K562 (cell line): ENCODE results near the gene MAP3K2. TPM values are rescaled to one million over a fixed set of nuclear protein-coding genes. Genes with fewer than 3 reads are reported as not detected.
A peak's percentile ranks its signal among the peaks of the same experiment; 100 is the strongest.

Experiments used
- CAMTA2 ChIP-seq: fragments of 250-450 bp; sonication (Bioruptor Pico); conservative IDR thresholded peaks from 2 replicates; pipeline ENCODE4 v1.5.1; 2022
- FOXJ3 ChIP-seq: sonication (generic); formaldehyde crosslinking; IDR thresholded peaks from 2 replicates; pipeline ENCODE4 v1.4.0; 2020; ENCODE audit warnings: mild to moderate bottlenecking, missing genetic modification reagents
- GTF2E2 ChIP-seq: fragments of 200-800 bp; sonication (Bioruptor generic); IDR thresholded peaks from 2 replicates; pipeline ENCODE4 v1.6.1; 2016; ENCODE audit warnings: missing genetic modification characterization, missing compliant biosample characterization
- ILK ChIP-seq: fragments of 450-650 bp; IDR thresholded peaks from 2 replicates; pipeline ENCODE4 v1.6.1; 2016; ENCODE audit warnings: missing genetic modification characterization, low read depth, mild to moderate bottlenecking, missing compliant biosample characterization, moderate library complexity, borderline replicate concordance
- KDM4B ChIP-seq, 2 experiments: fragments of 450-650 bp in 1 of 2; sonication (generic) in 1 of 2; IDR thresholded peaks; 2 replicates each; pipeline ENCODE4 v1.6.1; 2016 to 2017; ENCODE audit warnings: borderline replicate concordance in 2 of 2, antibody characterized with exemption in 1 of 2, low read depth in 1 of 2, mild to moderate bottlenecking in 1 of 2
- MYC ChIP-seq, 2 experiments: fragments of 250-450 bp in 1 of 2; sonication (Bioruptor Pico) in 1 of 2; IDR thresholded peaks; 2 replicates each; pipeline versions ENCODE4 v1.5.1 to v1.6.1; 2012 to 2021; ENCODE audit warnings: low read depth in 2 of 2, borderline replicate concordance in 1 of 2, improper control_type of control experiment in 1 of 2, low read length in 1 of 2, mild to moderate bottlenecking in 1 of 2, moderate library complexity in 1 of 2
- MYNN ChIP-seq, 2 experiments: sonication (generic); formaldehyde crosslinking in 1 of 2; IDR thresholded peaks; 2 replicates each; pipeline versions ENCODE4 v1.5.0 to v1.6.1; 2016 to 2020; ENCODE audit warnings: antibody characterized with exemption in 1 of 2, missing genetic modification reagents in 1 of 2
- RNF2 ChIP-seq: sonication (generic); IDR thresholded peaks from 2 replicates; pipeline ENCODE4 v1.6.1; 2016
- SIN3A ChIP-seq, 2 experiments: fragments of 150-350 bp in 1 of 2; IDR thresholded peaks; 2 replicates each; pipeline ENCODE4 v1.6.1; 2011 to 2016; ENCODE audit warnings: borderline replicate concordance in 2 of 2, low read depth in 2 of 2, low read length in 2 of 2, mild to moderate bottlenecking in 2 of 2, moderate library complexity in 2 of 2; ENCODE audit not compliant: control insufficient read depth in 1 of 2
- SIN3B ChIP-seq: fragments of 450-650 bp; IDR thresholded peaks from 2 replicates; pipeline ENCODE4 v1.6.1; 2017; ENCODE audit warnings: low read depth, mild to moderate bottlenecking, moderate library complexity
- TCF3 ChIP-seq: sonication (generic); formaldehyde crosslinking; IDR thresholded peaks from 2 replicates; pipeline ENCODE4 v1.4.0; 2020; ENCODE audit warnings: mild to moderate bottlenecking, missing genetic modification reagents
- TRIM24 ChIP-seq, 2 experiments: fragments of 450-650 bp; IDR thresholded peaks; 2 replicates each; pipeline ENCODE4 v1.6.1; 2016
- ZNF224 ChIP-seq: sonication (generic); formaldehyde crosslinking; IDR thresholded peaks from 2 replicates; pipeline ENCODE4 v1.8.0; 2022; ENCODE audit warnings: mild to moderate bottlenecking, missing genetic modification reagents
- polyA plus RNA-seq, 8 experiments: library from polyadenylated mRNA; depleted of rRNA in 4 of 8; stranded (reverse) in 5 of 8; unstranded in 3 of 8; fragments of >200 nt; fragmentation: Nextera tagmentation in 2 of 8; fragmentation: Illumina TruSeq in 1 of 8; extraction: Ambion mirVana in 2 of 8; extraction: Trizol in 1 of 8; gene quantifications; 2 replicates each; pipeline versions ENCODE4 v1.2.1 to v1.2.3, GENCODE V29; 2011 to 2014; ENCODE audit warnings: inconsistent platforms in 1 of 8, missing spikeins in 1 of 8
- total RNA-seq, 7 experiments: library from RNA; depleted of rRNA in 6 of 7; stranded (reverse); fragments of >200 nt in 6 of 7; fragmentation: Illumina TruSeq in 2 of 7; extraction: Trizol in 2 of 7; gene quantifications; 2 replicates each; pipeline versions ENCODE4 v1.2.1 to v1.2.3, GENCODE V29; 2011 to 2021; ENCODE audit warnings: low replicate concordance in 1 of 7
- TF ChIP-seq, protein P1 (sequence below), 2 experiments: fragments of 450-650 bp; IDR thresholded peaks; 2 replicates each; pipeline ENCODE4 v1.6.1; 2016; ENCODE audit warnings: mild to moderate bottlenecking in 2 of 2, borderline replicate concordance in 1 of 2, low read depth in 1 of 2, moderate library complexity in 1 of 2
- TF ChIP-seq, protein P2 (sequence below), 2 experiments: IDR thresholded peaks in 1 of 2; conservative IDR thresholded peaks in 1 of 2; 2 replicates each; pipeline ENCODE4 v1.6.1; 2016; ENCODE audit warnings: low read depth in 2 of 2, mild to moderate bottlenecking in 1 of 2, missing compliant biosample characterization in 1 of 2, missing genetic modification characterization in 1 of 2, moderate library complexity in 1 of 2

MAP3K2 gene
- total and polyA plus RNA-seq, 9 of the 15 experiments (the other 6 are each of a cell fraction or from before 2014, with no cell fraction given): 1.2 to 14.2 (median 5.7) TPM

- TF ChIP-seq, protein P1, sequence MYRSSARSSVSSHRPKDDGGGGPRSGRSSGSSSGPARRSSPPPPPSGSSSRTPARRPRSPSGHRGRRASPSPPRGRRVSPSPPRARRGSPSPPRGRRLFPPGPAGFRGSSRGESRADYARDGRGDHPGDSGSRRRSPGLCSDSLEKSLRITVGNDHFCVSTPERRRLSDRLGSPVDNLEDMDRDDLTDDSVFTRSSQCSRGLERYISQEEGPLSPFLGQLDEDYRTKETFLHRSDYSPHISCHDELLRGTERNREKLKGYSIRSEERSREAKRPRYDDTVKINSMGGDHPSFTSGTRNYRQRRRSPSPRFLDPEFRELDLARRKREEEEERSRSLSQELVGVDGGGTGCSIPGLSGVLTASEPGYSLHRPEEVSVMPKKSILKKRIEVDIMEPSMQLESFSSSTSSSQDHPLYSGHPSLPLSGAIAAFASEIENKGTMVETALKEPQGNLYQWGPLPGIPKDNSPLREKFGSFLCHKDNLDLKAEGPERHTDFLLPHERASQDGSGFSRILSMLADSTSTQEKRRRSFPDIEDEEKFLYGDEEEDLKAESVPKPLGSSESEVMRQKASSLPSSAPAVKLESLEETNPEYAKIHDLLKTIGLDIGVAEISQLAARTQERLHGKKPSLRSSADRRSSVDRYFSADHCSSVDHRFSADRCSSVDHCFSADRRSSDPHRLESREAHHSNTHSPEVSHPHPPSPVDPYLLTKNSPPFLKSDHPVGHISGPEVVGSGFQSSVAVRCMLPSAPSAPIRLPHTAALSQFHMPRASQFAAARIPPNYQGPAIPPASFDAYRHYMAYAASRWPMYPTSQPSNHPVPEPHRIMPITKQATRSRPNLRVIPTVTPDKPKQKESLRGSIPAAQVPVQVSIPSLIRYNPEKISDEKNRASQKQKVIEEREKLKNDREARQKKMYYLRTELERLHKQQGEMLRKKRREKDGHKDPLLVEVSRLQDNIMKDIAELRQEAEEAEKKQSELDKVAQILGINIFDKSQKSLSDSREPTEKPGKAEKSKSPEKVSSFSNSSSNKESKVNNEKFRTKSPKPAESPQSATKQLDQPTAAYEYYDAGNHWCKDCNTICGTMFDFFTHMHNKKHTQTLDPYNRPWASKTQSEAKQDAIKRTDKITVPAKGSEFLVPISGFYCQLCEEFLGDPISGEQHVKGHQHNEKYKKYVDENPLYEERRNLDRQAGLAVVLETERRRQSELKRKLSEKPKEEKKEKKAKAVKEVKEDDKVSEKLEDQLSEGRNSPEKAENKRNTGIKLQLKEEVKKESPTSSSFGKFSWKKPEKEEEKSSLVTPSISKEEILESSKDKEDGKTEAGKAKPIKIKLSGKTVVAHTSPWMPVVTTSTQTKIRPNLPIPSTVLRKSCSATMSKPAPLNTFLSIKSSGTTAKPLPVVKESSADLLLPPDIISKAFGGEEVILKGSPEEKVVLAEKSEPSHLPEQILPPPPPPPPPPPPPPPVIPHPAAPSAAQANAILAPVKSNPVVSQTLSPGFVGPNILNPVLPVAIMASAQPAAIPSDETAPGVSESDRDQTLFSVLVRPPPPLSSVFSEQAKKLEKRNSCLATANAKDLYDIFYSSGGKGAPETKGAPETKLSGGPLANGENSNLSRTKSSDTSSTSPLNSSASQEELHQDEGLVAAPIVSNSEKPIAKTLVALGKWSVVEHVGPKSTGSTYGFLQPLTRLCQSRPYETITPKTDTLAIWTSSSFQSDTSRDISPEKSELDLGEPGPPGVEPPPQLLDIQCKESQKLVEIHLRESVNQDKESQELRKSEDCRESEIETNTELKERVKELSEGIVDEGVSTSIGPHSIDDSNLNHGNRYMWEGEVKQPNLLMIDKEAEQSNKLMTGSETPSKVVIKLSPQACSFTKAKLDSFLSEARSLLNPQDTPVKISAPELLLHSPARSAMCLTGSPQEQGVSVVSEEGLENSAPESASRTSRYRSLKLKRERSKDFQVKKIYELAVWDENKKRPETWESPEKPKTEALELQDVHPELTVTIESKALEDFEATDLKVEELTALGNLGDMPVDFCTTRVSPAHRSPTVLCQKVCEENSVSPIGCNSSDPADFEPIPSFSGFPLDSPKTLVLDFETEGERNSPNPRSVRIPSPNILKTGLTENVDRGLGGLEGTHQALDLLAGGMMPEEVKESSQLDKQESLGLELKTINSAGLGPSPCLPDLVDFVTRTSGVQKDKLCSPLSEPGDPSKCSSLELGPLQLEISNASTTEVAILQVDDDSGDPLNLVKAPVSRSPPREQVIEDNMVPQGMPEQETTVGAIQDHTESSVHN (IDR thresholded peaks at IDR 0.05; ENCODE audit: borderline replicate concordance in 1 of 2, low read depth in 1 of 2): no peak
- TF ChIP-seq SIN3B: no peak
- TF ChIP-seq CAMTA2 (CRISPR knock-in tag): no peak
- TF ChIP-seq KDM4B (IDR thresholded peaks at IDR 0.05; ENCODE audit: borderline replicate concordance in 2 of 2, low read depth in 1 of 2): no peak
- no peak for TF ChIP-seq MYNN (IDR thresholded peaks at IDR 0.05)
- TF ChIP-seq MYNN (CRISPR knock-in tag; IDR thresholded peaks at IDR 0.05): no peak
- no peak for TF ChIP-seq GTF2E2 (tag)
- TF ChIP-seq FOXJ3 (CRISPR knock-in tag): no peak
- TF ChIP-seq SIN3A (IDR thresholded peaks at IDR 0.05; ENCODE audit: borderline replicate concordance in 2 of 2, control insufficient read depth in 1 of 2, low read depth in 2 of 2, low read length in 2 of 2): no peak
- no peak for TF ChIP-seq MYC (IDR thresholded peaks at IDR 0.05; ENCODE audit: low read depth, low read length)
- no peak for TF ChIP-seq MYC (CRISPR knock-in tag; IDR thresholded peaks at IDR 0.05; ENCODE audit: borderline replicate concordance, low read depth)
- no peak for TF ChIP-seq ILK (tag)
- TF ChIP-seq TRIM24 (IDR thresholded peaks at IDR 0.05): peak; percentile 44 to 49; a peak in 1 of 4 replicates
- no peak for TF ChIP-seq ZNF224 (CRISPR knock-in tag)
- TF ChIP-seq, protein P2, sequence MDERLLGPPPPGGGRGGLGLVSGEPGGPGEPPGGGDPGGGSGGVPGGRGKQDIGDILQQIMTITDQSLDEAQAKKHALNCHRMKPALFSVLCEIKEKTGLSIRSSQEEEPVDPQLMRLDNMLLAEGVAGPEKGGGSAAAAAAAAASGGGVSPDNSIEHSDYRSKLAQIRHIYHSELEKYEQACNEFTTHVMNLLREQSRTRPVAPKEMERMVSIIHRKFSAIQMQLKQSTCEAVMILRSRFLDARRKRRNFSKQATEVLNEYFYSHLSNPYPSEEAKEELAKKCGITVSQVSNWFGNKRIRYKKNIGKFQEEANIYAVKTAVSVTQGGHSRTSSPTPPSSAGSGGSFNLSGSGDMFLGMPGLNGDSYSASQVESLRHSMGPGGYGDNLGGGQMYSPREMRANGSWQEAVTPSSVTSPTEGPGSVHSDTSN (CRISPR knock-in tag; IDR thresholded peaks at IDR 0.05; ENCODE audit: low read depth): no peak
- TF ChIP-seq, protein P2 (tag; conservative IDR thresholded peaks at IDR 0.05; ENCODE audit: low read depth): no peak
- TF ChIP-seq TCF3: no peak
- no peak for TF ChIP-seq RNF2
Measured at GRCh38 chr2:127413782-127414637, 26.2 kb upstream of the MAP3K2 start (continued).
